ENCODE measurements around the gene YPEL1.
"Not testable (repeated sequence)": the region's sequence is repeated elsewhere in the genome, so short reads cannot be mapped to it uniquely, and the experiment has no call there.

The YPEL1 gene

GRCh38 chr22:21720191-21720859, 15.3 kb downstream of the YPEL1 start:
- no CpG with 5 or more reads among the region's 10 CpGs for WGBS (ENCODE audit: extremely low coverage, insufficient coverage, insufficient read length)
- not testable (repeated sequence) for H3K14ac ChIP-seq (ENCODE audit: low read length)

GRCh38 chr22:21719024-21719423, 16.6 kb downstream of the YPEL1 start:
- Histone ChIP-seq H2AK5ac (ENCODE audit: low read length) (no peak overlapping the region), H4K12ac (ENCODE audit: low read depth, low read length) (no peak overlapping the region), H4K91ac (ENCODE audit: low read depth, low read length) (no peak overlapping the region), H2BK120ac (ENCODE audit: insufficient read depth, low read length, poor library complexity) (no peak overlapping the region), H3K9me3 (ENCODE audit: insufficient read depth, low read depth, low read length) (peaks cover 2% of the 10 kb centered on the region), H2AFZ (ENCODE audit: insufficient read depth, low read length, poor library complexity) (no peak overlapping the region), H3K4ac (ENCODE audit: low read depth, low read length) (no peak overlapping the region), H3K9ac (ENCODE audit: low read length) (no peak overlapping the region), H3K4me1 (ENCODE audit: control insufficient read depth in 1 of 2, insufficient read depth in 2 of 2, low read length in 2 of 2) (no peaks in the 10 kb centered on the region), H4K8ac (ENCODE audit: low read depth, low read length) (no peak overlapping the region), H3K27ac (ENCODE audit: low read depth, low read length) (no peak overlapping the region), H3K27me3 (ENCODE audit: insufficient read depth, low read length) (no peaks in the 10 kb centered on the region), H3K23ac (ENCODE audit: low read length) (no peak overlapping the region), H3K79me2 (ENCODE audit: control insufficient read depth, insufficient read depth, low read length, poor library complexity) (no peaks in the 10 kb centered on the region), H2BK12ac (ENCODE audit: low read length) (no peak overlapping the region), H3K79me1 (ENCODE audit: low read length) (no peaks in the 10 kb centered on the region), H2BK5ac (ENCODE audit: low read depth, low read length, poor library complexity) (no peak overlapping the region), H3K18ac (ENCODE audit: low read length) (no peak overlapping the region), H3K4me3 (ENCODE audit: low read depth, low read length) (no peak overlapping the region), H3K4me2 (ENCODE audit: low read length) (no peak overlapping the region), H3K14ac (ENCODE audit: low read length) (no peak overlapping the region), H3K36me3 (ENCODE audit: control insufficient read depth in 1 of 2, insufficient read depth in 2 of 2, low read length in 2 of 2) (no peaks in the 10 kb centered on the region)
- no CpG with 5 or more reads among the region's 4 CpGs for WGBS (ENCODE audit: extremely low coverage, insufficient coverage, insufficient read length)
- no peak for DNase-seq

More at GRCh38 chr22:21720191-21720859, 15.3 kb downstream of the YPEL1 start:
- H3K79me2 ChIP-seq (ENCODE audit: control insufficient read depth, insufficient read depth, low read length, poor library complexity); H3K4me1 ChIP-seq (ENCODE audit: control insufficient read depth in 1 of 2, insufficient read depth in 2 of 2, low read length in 2 of 2); H2BK5ac ChIP-seq (ENCODE audit: low read depth, low read length, poor library complexity); H2AK5ac ChIP-seq (ENCODE audit: low read length); DNase-seq; H3K18ac ChIP-seq (ENCODE audit: low read length); H3K79me1 ChIP-seq (ENCODE audit: low read length); H3K9me3 ChIP-seq (ENCODE audit: insufficient read depth, low read depth, low read length); H2BK12ac ChIP-seq (ENCODE audit: low read length); H3K23ac ChIP-seq (ENCODE audit: low read length); H4K8ac ChIP-seq (ENCODE audit: low read depth, low read length); H3K4ac ChIP-seq (ENCODE audit: low read depth, low read length); H3K27ac ChIP-seq (ENCODE audit: low read depth, low read length); H3K36me3 ChIP-seq (ENCODE audit: control insufficient read depth in 1 of 2, insufficient read depth in 2 of 2, low read length in 2 of 2); H2BK120ac ChIP-seq (ENCODE audit: insufficient read depth, low read length, poor library complexity); H3K27me3 ChIP-seq (ENCODE audit: insufficient read depth, low read length); H4K12ac ChIP-seq (ENCODE audit: low read depth, low read length); H3K4me3 ChIP-seq (ENCODE audit: low read depth, low read length); H4K91ac ChIP-seq (ENCODE audit: low read depth, low read length); H2AFZ ChIP-seq (ENCODE audit: insufficient read depth, low read length, poor library complexity); H3K9ac ChIP-seq (ENCODE audit: low read length); H3K4me2 ChIP-seq (ENCODE audit: low read length): not testable (repeated sequence)

- Histone ChIP-seq H3K9ac (ENCODE audit: low read length) (no peak overlapping the region), H3K27me3 (ENCODE audit: insufficient read depth, low read length) (no peaks in the 10 kb centered on the region), H4K12ac (ENCODE audit: low read depth, low read length) (no peak overlapping the region), H2AFZ (ENCODE audit: insufficient read depth, low read length, poor library complexity) (no peak overlapping the region), H3K79me2 (ENCODE audit: control insufficient read depth, insufficient read depth, low read length, poor library complexity) (no peaks in the 10 kb centered on the region), H3K4ac (ENCODE audit: low read depth, low read length) (no peak overlapping the region), H3K27ac (ENCODE audit: low read depth, low read length) (no peak overlapping the region), H2BK5ac (ENCODE audit: low read depth, low read length, poor library complexity) (no peak overlapping the region), H3K79me1 (ENCODE audit: low read length) (no peaks in the 10 kb centered on the region), H3K14ac (ENCODE audit: low read length) (no peak overlapping the region), H4K8ac (ENCODE audit: low read depth, low read length) (no peak overlapping the region), H2AK5ac (ENCODE audit: low read length) (no peak overlapping the region), H2BK12ac (ENCODE audit: low read length) (no peak overlapping the region), H3K36me3 (ENCODE audit: control insufficient read depth in 1 of 2, insufficient read depth in 2 of 2, low read length in 2 of 2) (no peaks in the 10 kb centered on the region), H3K9me3 (ENCODE audit: insufficient read depth, low read depth, low read length) (peaks cover 2% of the 10 kb centered on the region), H3K4me2 (ENCODE audit: low read length) (no peak overlapping the region), H3K4me1 (ENCODE audit: control insufficient read depth in 1 of 2, insufficient read depth in 2 of 2, low read length in 2 of 2) (no peaks in the 10 kb centered on the region), H2BK120ac (ENCODE audit: insufficient read depth, low read length, poor library complexity) (no peak overlapping the region), H4K91ac (ENCODE audit: low read depth, low read length) (no peak overlapping the region), H3K4me3 (ENCODE audit: low read depth, low read length) (no peak overlapping the region), H3K23ac (ENCODE audit: low read length) (no peak overlapping the region), H3K18ac (ENCODE audit: low read length) (no peak overlapping the region)
- no peak for DNase-seq
- no CpG with 5 or more reads among the region's 4 CpGs for WGBS (ENCODE audit: extremely low coverage, insufficient coverage, insufficient read length)
Observed at GRCh38 chr22:21718499-21718898, 17.1 kb downstream of the YPEL1 start.

GRCh38 chr22:21716395-21717122, 19.0 kb downstream of the YPEL1 start:
- not testable (repeated sequence) for H2AFZ ChIP-seq (ENCODE audit: insufficient read depth, low read length, poor library complexity); H3K27ac ChIP-seq (ENCODE audit: low read depth, low read length); H4K91ac ChIP-seq (ENCODE audit: low read depth, low read length); H2AK5ac ChIP-seq (ENCODE audit: low read length); H2BK5ac ChIP-seq (ENCODE audit: low read depth, low read length, poor library complexity); H3K79me1 ChIP-seq (ENCODE audit: low read length); H4K12ac ChIP-seq (ENCODE audit: low read depth, low read length); H3K4ac ChIP-seq (ENCODE audit: low read depth, low read length); H3K4me3 ChIP-seq (ENCODE audit: low read depth, low read length); H3K4me1 ChIP-seq (ENCODE audit: control insufficient read depth in 1 of 2, insufficient read depth in 2 of 2, low read length in 2 of 2); H3K27me3 ChIP-seq (ENCODE audit: insufficient read depth, low read length); H3K23ac ChIP-seq (ENCODE audit: low read length); H2BK120ac ChIP-seq (ENCODE audit: insufficient read depth, low read length, poor library complexity); H4K8ac ChIP-seq (ENCODE audit: low read depth, low read length); DNase-seq; H2BK12ac ChIP-seq (ENCODE audit: low read length); H3K9ac ChIP-seq (ENCODE audit: low read length); H3K4me2 ChIP-seq (ENCODE audit: low read length); H3K36me3 ChIP-seq (ENCODE audit: control insufficient read depth in 1 of 2, insufficient read depth in 2 of 2, low read length in 2 of 2); H3K9me3 ChIP-seq (ENCODE audit: insufficient read depth, low read depth, low read length); H3K18ac ChIP-seq (ENCODE audit: low read length); H3K14ac ChIP-seq (ENCODE audit: low read length); H3K79me2 ChIP-seq (ENCODE audit: control insufficient read depth, insufficient read depth, low read length, poor library complexity)
- WGBS (ENCODE audit: extremely low coverage, insufficient coverage, insufficient read length), result no CpG with 5 or more reads among the region's 15 CpGs
